HG03139 (cell line): ENCODE results near the gene NUMB.

Experiments
- ATAC-seq: cut with Tn5 transposase; IDR thresholded peaks from one replicate; pipeline ENCODE4 v1.9.1; 2021; ENCODE audit not compliant: unreplicated experiment

NUMB gene

DNA sequence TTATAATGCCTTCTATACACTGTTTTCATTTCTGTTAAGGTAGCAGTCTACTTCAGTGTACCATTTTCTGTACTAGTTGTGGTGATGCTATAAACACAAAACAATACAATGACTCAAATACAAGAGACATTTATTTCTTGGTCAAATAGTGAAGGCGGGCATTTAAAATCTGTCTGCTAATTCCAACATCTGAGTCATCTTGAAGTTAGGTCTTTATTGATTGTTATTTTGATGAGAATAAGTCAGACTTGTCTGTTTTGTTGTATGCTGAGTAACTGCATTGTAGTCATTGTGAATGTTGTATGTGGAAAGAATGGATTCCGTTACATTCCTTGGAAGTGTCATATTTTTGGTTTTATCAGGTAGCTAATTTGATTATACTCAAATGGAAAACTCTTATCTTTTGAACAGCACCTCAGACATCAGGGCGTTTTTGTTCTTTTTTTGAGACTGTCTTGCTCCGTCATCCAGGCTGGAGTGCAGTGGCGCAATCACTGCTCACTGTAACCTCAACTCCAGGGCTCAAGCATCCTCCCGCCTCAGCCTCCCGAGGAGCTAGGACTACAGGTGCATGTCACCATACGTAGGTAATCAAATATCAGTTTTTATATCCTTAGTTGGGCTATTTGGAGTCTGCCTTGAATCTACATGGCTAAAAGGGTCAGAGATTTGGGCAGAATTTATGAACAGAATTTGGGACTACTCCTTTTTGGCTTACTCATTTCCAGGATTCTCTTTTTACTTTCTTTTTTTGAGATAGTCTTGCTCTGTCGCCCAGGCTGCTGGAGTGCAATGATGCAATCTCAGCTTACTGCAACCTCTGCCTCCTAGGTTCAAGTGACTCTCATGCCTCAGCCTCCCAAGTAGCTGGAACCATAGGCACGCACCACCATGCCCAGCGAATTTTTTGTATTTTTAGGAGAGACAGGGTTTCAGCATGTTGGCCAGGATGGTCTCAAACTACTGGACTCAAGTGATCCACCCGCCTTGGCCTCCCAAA, 164.3 kb downstream of the NUMB start:
- no peak for ATAC-seq

DNA sequence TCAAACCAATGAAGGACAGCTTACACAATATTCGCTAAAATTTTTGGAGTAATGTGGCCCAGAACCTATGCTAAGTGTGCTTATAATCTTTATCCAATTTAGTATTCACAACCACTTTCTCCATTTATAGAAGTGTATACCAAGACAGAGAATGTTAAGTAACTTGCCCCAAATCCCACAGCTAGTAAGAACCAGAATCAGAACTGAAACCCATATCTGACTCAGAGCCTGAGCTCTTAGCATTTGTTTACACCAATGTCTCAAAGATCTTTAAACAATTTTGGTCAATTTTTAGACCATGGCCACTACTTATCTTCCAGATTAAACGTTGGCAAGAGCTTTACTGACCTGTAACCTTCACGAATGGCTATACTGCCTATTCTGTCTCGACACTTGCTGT, 168.1 kb downstream of the NUMB start:
- no peak for ATAC-seq

DNA sequence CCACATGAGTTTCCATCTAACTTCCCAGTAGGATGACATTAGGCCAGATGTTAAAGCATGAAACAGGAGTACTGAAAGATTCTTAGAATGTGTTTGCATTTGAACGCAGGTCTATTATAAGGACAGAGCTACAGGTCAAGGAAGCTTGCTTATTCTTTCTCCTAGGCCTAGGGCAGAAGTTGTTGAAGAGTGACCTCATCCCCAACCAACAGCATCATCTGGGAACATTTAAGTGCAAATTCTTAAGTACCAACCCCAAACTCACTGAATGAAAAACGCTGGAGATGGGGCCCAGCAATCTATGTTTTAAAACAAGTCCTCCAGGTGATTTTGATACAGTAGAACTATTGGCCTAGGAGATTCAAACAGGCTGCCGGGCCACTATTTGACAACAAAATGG, 168.6 kb downstream of the NUMB start:
- ATAC-seq, result no peak

DNA sequence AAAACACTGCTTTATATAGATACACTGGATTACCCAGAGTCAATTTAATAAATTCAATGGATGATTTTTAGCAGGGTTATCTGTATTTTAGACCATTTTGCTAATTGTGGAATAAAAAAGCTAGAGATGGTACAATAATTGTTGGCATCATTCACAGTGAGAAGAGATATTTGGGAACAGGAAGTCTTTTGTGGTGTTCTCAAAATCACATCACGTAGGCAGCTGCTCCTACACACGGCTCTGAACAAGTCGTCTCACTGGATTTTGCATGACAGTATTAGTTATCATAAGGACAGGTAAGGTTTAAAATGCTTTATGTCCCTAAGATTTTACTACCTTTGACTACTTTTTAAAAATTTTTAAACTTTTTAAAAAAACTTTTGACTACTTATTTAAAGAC, 169.0 kb downstream of the NUMB start:
- no peak for ATAC-seq

DNA sequence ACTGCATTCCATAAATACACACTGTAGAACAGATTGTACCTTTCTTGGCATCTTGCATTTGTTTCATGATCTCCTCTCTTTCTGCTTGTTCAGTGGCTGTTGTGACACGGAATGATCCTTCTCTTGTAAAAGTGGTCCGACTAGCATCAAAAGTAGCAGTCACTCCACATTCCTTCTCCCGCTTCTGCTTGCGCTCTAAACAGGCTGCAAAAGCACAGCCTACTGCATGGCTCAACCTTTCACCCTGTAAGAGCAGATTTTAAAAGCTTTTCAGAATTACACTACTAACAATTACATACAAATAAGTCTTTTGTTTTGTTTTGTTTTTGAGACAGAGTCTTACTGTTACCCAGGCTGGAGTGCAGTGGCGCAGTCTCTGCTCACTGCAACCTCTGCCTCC, 171.3 kb downstream of the NUMB start:
- ATAC-seq, result no peak

DNA sequence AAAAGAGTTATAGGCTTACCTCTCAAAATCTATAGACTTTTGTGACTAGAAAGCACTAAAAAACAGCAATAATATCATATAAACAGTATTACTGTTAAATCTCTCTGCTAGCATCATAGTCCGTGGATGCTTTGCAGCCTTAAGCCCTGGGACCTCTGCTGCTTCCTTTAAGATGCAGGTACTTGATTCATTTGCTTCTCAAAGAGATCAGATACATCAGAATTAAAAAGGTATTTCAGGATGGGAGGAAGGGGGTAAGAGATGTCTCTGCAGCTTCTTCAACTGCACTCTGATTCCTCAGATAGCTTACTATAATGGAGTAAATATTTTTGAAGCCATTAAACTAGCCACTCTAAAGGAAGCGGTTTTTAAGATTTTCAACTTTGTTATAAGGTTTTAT, 171.7 kb downstream of the NUMB start:
- ATAC-seq, result no peak

DNA sequence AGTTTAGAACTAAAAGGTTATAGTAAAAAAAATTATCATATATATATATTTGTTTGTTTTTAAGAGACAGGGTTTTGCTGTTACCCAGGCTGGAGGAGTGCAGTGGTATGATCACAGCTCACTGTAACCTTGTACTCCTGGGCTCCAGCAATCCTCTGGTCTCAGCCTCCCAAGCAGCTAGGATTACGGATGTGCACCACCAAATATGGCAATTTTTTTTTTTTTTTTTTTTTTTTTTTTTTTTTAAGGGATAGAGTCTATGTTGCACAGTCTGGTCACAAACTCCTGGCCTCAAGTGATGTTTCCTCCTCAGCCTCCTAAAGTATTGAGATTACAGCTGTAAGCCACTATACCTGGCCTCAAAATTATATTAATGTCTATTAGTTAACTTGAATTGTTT, 172.4 kb downstream of the NUMB start:
- ATAC-seq, result no peak

DNA sequence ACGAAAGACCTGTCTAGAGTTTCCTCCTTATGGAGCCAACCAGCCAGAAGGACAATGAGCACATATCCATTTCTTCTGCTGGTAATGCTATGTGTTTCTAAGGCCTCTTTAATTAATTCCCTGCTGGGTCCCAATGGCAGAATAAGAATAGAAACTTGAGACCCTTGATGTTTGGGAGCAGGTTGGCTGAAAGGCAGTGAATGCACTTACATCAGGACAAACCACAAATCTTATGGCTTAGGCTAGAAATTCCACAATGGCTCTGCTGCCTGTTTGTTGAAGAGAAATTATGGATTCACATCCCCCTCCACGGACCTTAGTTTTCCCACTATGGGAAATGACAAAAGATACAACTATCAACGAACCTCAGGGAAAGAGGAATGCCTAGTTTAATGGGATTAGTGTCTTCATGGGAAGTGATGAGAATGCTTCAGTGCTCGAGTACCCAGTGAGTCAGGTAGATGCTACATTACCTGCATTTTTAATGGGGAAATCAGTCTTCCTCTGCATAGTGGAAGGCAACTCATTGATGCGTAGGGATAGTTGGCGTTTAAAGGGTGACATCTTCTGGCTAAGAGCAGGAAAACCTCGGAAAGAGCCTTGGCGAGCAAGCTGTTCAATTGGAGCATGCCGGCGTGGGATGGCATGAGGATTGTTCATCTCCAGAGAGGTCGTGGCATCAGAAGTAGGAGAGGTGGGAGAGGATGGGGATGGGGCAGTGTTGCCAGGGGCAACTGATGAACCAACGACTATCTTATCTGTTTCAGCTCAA, 174.6 kb downstream of the NUMB start:
- no peak for ATAC-seq

DNA sequence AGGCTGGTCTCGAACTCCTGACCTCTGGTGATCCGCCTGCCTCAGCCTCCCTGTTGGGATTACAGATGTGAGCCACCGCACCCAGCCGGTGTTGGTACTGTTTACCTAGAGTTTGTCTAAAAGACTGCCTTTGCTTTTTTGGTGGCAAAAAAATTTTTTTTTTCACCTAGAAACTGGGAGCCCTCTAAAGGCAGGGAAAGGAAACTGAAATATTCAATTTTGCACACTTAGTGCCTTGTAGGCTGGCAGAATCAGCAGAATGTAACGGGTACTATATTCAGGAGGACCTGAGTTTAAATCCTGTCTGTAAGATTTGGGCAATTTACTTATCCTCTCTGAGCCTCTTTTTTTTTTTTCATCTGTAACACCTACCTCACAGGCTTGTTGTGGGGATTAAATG, 177.4 kb downstream of the NUMB start:
- no peak for ATAC-seq

DNA sequence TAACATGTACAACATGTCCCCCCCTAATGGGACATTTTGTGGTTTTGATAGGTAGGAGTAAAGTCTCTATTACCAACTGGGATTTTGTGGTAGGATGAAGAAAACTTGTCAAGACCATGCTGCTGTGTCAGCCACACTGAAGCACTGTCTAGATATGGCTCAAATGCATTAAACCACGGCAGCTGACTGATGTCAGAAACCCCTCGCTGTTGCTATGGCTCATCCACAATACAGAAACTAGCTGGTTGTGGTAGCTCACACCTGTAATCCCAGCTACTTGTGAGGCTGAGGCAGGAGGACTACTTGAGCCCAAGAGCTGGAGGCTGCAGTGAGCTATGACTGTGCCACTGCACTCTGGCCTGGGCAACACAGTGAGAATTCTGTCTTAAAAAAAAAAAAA, 181.0 kb downstream of the NUMB start:
- ATAC-seq, result no peak

DNA sequence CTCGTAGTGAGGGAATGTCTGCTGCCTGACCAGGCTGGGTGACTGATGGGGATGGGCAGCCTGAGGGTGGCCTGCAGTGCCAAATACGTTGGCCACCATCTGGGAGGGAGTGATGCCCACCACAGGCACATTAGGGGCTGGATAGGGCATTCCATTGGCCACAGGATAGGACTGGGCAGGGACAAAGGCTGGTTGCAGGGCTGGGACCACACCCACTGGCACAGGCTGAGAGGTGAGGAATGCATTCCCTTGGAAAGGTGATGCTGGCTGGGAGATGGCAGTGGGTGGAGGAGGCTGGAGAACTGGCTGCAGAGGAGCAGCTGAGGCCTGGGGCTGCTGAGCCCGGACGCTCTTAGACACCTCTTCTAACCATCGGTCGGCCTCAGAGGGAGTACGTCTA, 181.5 kb downstream of the NUMB start:
- ATAC-seq, result no peak

DNA sequence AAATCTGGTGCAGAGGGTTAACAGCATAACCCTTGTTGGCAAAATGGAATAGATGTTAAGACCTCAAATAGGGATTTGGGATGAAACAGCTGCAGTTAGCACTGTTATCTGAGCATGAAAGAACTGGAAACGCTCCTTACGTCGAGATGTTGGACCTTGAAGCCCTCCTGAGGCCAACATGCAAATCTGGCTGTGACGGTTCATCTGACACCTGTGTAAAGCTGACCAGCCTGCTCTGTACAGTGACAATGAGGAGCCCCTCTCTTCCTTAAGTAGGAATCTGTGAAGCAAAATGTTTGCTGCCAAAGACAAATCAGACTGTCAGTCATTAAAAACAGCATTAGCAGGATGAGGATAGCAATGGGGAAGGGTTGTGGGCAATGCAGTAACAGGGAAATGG, 184.5 kb downstream of the NUMB start:
- no peak for ATAC-seq

DNA sequence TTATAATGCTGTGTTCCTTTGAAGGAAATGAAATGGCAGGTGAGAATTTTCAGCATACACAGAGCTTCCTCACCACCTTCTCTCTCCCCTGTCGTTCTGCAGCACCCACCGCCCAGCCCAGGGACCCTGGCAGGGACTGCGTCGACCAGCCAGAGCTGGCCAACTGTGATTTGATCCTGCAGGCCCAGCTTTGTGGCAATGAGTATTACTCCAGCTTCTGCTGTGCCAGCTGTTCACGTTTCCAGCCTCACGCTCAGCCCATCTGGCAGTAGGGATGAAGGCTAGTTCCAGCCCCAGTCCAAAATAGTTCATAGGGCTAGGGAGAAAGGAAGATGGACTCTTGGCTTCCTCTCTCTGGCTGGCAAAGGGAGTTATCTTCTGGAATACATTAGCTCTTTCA, 186.0 kb downstream of the NUMB start:
- ATAC-seq, result no peak

DNA sequence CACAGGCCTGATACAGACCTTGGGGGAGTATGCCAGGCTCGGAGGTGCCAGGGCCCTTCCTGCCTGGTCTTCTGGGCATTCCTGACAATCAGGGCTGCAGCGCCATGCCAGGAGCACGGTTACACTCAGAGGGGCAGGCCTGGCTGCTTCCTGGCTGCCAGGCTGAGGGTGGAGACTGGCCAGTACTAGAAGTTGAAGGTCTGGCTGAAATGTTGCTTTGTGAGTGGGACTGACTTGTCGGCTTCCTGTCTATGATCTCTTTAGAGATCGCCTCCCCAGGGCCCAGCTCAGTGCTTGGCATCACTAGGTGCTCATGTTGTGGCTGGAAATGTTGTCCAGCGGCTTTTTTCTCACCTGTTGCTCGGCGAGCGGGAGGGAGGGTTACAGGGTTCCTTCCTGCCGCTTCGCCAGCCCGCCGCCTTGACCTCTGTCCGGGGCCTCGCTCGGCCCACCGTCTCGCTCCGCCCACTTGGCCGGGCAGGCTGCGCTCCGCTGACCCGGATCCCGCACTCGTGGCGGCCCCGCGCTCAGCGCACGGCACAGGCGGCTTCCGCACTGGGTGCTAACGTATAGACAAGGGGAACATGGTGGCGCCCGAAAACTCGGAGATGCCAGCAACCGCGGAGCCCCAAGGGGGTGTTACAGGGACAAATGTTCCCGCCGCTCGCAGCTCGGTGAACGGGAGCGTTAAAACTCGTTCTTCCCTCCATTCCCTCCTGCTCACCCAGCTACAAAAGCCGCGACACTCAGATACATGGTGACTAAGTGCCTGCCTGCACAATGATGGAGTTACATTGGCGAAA, 188.4 kb downstream of the NUMB start:
- peak; percentile 63 for ATAC-seq

DNA sequence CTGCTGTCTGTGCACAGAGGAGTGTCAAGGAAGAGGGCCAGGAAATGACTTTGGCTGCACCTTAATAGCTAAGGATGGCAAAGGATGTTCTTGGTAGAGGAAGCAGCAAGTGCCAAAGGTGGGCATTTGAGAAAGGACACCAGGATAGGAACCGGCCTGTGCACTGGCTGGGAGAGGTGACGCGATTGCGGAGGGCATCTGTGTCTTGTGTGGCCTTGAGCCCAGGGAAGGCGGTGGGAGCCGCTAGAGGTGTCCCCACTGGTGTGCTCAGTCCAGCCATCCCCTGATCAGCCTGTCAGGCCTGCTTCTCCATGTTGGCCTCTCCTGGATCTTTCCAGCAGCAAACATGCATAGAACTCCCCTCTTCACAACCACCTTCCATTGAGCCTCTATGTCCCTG, 190.9 kb downstream of the NUMB start:
- ATAC-seq, result no peak

DNA sequence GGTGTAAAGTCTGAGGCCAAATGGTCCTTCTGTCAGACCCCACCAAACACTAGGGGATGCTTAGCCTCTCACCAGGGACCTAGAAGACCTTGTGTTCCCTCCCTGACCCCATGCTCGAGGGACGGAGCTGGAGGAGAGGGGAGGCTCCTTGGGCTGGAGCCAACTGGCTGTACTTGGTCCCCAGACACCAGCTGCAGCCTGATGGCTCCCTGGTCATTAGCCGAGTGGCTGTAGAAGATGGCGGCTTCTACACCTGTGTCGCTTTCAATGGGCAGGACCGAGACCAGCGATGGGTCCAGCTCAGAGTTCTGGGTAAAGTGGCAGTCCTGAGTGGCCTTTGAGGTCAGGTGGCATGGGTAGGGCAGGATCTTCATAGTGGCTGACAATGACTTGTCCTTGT, 192.0 kb downstream of the NUMB start:
- ATAC-seq, result no peak

DNA sequence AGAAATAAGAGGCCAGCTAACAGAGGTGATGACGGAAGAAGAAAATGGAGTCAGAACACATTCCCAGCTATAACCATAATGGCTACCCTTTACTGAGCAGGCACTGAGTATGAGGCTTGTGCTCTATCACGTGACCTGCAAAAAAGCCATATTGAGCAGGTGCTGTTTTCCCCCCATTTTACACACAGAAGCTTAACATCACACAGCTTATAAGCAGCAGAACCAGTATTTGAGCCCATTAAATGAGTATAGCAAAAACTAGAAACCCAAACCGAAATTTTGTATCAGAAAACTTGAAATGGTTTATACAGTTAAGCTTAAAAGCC, 192.7 kb downstream of the NUMB start:
- no peak for ATAC-seq

DNA sequence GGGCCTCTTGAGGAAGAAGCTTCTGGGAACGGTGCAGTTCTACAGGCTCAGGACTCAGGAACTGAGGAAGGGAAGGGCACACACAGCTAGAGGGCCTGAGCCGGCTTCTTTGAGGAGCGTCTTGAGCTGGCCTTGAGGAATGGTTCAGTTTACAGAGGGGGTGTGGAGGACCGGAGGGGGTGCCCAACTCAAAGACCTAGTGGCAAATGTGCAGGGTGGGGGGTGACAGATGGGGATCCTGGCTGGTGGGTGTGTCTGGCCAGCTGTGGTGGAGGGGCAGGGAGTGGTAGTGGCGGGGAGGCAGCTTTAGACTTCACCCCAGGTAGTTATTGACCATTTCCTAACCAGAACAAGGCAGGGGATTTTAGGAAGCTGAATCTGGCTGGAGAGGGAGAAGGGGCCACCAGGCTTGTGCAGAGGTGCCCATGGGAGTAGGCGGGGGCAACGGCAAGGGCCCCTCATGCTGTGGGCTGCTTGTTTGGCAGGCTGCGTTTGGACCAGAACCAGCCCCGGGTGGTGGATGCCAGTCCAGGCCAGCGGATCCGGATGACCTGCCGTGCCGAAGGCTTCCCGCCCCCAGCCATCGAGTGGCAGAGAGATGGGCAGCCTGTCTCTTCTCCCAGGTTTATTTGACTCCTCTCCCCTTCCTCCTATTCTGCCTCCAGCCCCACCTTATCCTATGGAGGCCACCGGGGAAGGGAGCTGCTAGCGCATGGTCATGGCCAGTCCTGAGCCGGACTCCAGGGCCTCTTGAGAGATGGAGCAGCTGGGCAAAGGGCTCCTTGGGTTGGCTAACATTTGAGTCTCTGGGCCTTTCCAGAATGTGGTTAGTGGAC, 193.2 kb downstream of the NUMB start:
- no peak for ATAC-seq

DNA sequence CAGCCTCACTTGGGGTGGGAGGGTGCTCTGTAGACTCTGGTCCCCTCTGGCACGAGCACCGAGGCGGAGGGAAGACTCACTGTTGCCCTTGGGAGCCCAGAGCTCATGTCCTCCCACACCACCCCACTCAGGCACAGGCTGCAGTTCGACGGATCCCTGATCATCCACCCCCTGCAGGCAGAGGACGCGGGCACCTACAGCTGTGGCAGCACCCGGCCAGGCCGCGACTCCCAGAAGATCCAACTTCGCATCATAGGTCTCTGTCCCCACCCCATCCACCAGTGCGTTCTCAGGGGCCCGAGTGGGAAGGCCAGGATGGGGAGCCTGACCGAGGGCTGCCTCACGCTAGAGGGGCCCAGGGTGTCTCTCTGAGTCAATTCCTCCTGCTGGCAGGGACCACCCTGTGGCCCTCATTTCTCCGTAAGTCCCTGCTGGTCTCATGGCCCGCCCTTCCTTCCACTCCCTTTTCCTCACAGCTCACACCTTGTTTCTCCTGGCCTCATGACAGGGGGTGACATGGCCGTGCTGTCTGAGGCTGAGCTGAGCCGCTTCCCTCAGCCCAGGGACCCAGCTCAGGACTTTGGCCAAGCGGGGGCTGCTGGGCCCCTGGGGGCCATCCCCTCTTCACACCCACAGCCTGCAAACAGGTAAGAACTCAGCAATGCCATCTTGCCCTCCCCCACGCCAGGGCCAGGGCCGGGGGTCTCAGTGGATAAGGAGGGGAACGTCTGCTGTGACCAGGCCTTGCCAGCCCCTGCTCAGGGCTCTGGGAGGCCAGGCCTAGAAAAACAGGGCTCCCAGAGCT, 194.1 kb downstream of the NUMB start:
- no peak for ATAC-seq

DNA sequence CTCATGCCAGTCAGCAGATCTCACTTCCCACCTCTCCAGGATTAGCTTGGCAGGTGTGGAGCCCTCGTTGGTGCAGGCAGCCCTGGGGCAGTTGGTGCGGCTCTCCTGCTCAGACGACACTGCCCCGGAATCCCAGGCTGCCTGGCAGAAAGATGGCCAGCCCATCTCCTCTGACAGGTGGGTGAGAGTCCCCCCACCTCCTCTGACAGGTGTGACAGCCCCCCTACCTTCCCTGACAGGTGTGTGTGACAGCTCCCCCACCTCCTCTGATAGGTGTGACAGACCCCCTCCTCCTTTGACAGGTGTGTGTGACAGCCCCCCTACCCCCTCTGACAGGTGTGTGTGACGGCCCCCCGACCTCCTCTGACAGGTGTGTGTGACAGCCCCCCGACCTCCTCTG, 194.7 kb downstream of the NUMB start:
- ATAC-seq, result no peak
